ENCODE measurements around the gene MGP. TPM values are rescaled to one million over a fixed set of nuclear protein-coding genes. Genes with fewer than 3 reads are reported as not detected.

MGP gene
- 1.6 TPM for total RNA-seq

GRCh38 chr12:14885718-14886221 is at the start of gene MGP:
TSS of gene MGP (minus strand) at chr12:14885854. CDS start at chr12:14885791, 63 bp downstream.

DNA sequence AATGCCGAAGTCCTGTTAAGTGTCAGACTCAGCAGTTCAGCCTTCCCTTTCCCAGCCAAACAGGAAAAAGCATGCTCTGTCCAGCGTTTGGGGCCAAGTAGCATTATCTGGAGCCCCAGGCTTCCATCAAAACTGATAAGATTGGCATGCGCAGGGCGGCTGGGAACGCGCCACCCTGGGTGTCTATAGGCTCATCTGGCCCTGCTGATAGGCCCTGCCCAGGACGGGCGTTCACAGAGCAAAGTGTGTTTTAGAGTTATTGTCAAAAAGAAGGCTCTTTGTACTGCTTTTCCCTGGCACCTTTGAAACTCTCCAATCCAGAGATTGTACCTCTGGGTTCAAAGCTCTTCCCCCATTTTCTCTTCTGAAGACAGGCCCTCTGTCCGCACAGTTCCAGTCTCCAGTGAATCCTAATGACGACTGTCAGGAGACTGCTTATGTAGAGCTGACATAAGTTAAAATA is 42.2 kb downstream of the MGP start, which contains the start of gene ART4:
Gene ART4 (minus strand): TSS at position 102 of the 463 bp plus-strand sequence. CDS start 413 bp downstream, outside the sequence.

Other genes with a start within 250 kb of the MGP start
- gene GUCY2C, start 189.3 kb downstream of the MGP start, total RNA-seq: not detected
- 25.4 TPM for gene WBP11, start 82.4 kb downstream of the MGP start, total RNA-seq
- 1.3 TPM for gene C12orf60, start 82.2 kb downstream of the MGP start, total RNA-seq
- not detected for gene SMCO3, start 71.7 kb downstream of the MGP start, total RNA-seq
- gene ART4, start 42.3 kb downstream of the MGP start, total RNA-seq: not detected
- gene ERP27, start 52.7 kb upstream of the MGP start, total RNA-seq: not detected
- 14.7 TPM for gene ARHGDIB, start 75.7 kb upstream of the MGP start, total RNA-seq
- not detected for gene PDE6H, start 87.2 kb upstream of the MGP start, total RNA-seq

Measured in parietal lobe (tissue), 1 donor.